Ovary (tissue), 9 donors: ENCODE results near the gene KLC1. TPM values are rescaled to one million over a fixed set of nuclear protein-coding genes. Genes with fewer than 3 reads are reported as not detected.
"Not testable (repeated sequence)": the region's sequence is repeated elsewhere in the genome, so short reads cannot be mapped to it uniquely, and the experiment has no call there.

Experiments used
- DNase-seq, 5 donors: peaks; one replicate each; pipeline ENCODE4 v3.0.0-alpha.2; 2019 to 2020
- H3K27ac ChIP-seq, 2 donors: fragments of 200-600 bp; one replicate each; pipeline versions ENCODE4 v1.5.1 to v1.8.0; 2019 to 2022
- H3K27me3 ChIP-seq: fragments of 200-600 bp; one replicate; pipeline ENCODE4 v1.8.0; 2022
- H3K36me3 ChIP-seq: fragments of 200-600 bp; sonication (generic); one replicate; pipeline ENCODE4 v1.5.1; 2019
- H3K4me1 ChIP-seq: one replicate; pipeline ENCODE4 v1.8.1; 2013; ENCODE audit warnings: mild to moderate bottlenecking, moderate library complexity; ENCODE audit not compliant: insufficient read depth
- H3K4me3 ChIP-seq: fragments of 200-600 bp; sonication (generic); one replicate; pipeline ENCODE4 v1.5.1; 2017
- H3K9me3 ChIP-seq, 2 donors: fragments of 200-600 bp in 1 of 2; sonication (generic) in 1 of 2; one replicate each; pipeline versions ENCODE4 v1.5.1 to v1.8.1; 2013 to 2019; ENCODE audit warnings: mild to moderate bottlenecking in 1 of 2, moderate library complexity in 1 of 2
- CTCF ChIP-seq, 3 donors: fragments of 450-650 bp in 2 of 3; fragments of 200-600 bp in 1 of 3; IDR thresholded peaks; one replicate each; pipeline versions ENCODE4 v1.5.1 to v1.8.0; 2016 to 2022; ENCODE audit warnings: antibody characterized with exemption in 3 of 3, mild to moderate bottlenecking in 1 of 3
- EP300 ChIP-seq: sonication (generic); formaldehyde crosslinking; IDR thresholded peaks from one replicate; pipeline ENCODE4 v1.6.1; 2017; ENCODE audit warnings: antibody characterized with exemption
- POLR2A ChIP-seq: fragments of 450-650 bp; IDR thresholded peaks from one replicate; pipeline ENCODE4 v1.6.1; 2017; ENCODE audit warnings: antibody characterized with exemption, mild to moderate bottlenecking, moderate library complexity
- WGBS, 3 donors: extraction: QIAGEN DNeasy Blood & Tissue Kit in 1 of 3; methylation state at CpG; one replicate each; pipeline versions ENCODE4 v1.1.5 to v1.1.7; 2013 to 2017; 5-methylcytosine and 5-hydroxymethylcytosine counted together
- intact Hi-C, 4 donors: fragments of 100-400 bp; cut with DNase I; formaldehyde crosslinking; loops; one replicate each; pipeline versions ENCODE4 v1.11.0 to v1.15.1; 2022 to 2023
- polyA plus RNA-seq, 2 donors: library from polyadenylated mRNA; stranded (reverse); fragments of 200-250 nt in 1 of 2; fragments of 350-450 nt in 1 of 2; fragmentation: Illumina TruSeq in 1 of 2; extraction: RNeasy Lipid Tissue Mini Kit (QIAGEN cat#74804) in 1 of 2; gene quantifications; one replicate each; pipeline ENCODE4 v1.2.3, GENCODE V29; 2013 to 2014
- total RNA-seq, 7 donors: library from RNA; depleted of rRNA in 2 of 7; stranded (reverse); fragments of >200 nt in 2 of 7; fragmentation: NEBNext Ultra II Directional in 3 of 7; extraction: Animal tissue kit (Norgen Biotek cat#: 25700) in 3 of 7; gene quantifications; one replicate each; pipeline versions ENCODE4 v1.1.0 to v1.2.4, GENCODE V29; 2016 to 2023
- donor health status: DM: no; HTN: no; CAD: no; lungs with moderate emphysema.
- donor health status: DM: no; HTN: no; CAD: no.
- donor health status: Bipolar disorder and iron deficiency.
- donor health status: DM: yes; HTN: yes; CAD: no.
- donor health status: DM: no; HTN: no; CAD: no.
- donor health status: DM: yes; HTN: yes; CAD: no.

The KLC1 gene
- total and polyA plus RNA-seq, 9 donors, result 80.0 to 191 (median 149) TPM

DNA sequence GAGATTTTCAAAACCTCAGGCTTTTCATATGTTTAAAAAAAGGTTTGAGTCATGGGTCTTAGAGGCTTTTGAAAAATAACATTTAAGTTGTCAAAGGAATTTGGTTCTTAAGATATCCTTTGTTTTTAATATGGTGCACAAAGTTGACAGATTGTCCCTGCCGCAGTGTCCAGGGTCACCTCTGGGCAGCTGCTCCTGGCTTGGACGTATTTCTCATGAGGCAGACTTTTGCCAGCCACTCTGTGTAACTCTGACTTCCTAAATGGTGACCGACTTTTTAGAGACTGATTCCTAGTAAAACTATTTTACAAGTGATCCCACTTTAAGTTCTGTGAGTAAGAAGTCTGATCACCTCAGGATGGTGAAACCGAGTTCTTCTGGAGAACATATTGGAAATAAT lies 58.7 kb downstream of the KLC1 start:
- WGBS, 3 donors, result 79 to 92% (median 87%) methylated on average over 4 of the region's 4 CpGs
- DNase-seq, result no peak
- Histone ChIP-seq H3K9me3 (no peaks in the 10 kb centered on the region), H3K27me3 (no peaks in the 10 kb centered on the region), H3K4me1 (peaks cover 5% of the 10 kb centered on the region), H3K27ac (no peak overlapping the region), H3K4me3 (no peak overlapping the region), H3K36me3 (no peaks in the 10 kb centered on the region)
- intact Hi-C loops, result no loop called here
- TF ChIP-seq EP300, result no peak
- no peak for TF ChIP-seq CTCF (IDR thresholded peaks at IDR 0.05)
- TF ChIP-seq POLR2A, result no peak

GRCh38 chr14:103688441-103688840 lies 59.4 kb downstream of the KLC1 start:
- Histone ChIP-seq H3K4me1 (peaks cover 5% of the 10 kb centered on the region), H3K4me3 (no peak overlapping the region), H3K9me3 (no peaks in the 10 kb centered on the region), H3K36me3 (no peaks in the 10 kb centered on the region), H3K27me3 (no peaks in the 10 kb centered on the region), H3K27ac (no peak overlapping the region)
- WGBS, 3 donors, result 90 to 92% (median 91%) methylated on average over 5 of the region's 5 CpGs
- DNase-seq, result peak in 1 of 5 donors; percentile 17
- TF ChIP-seq CTCF (IDR thresholded peaks at IDR 0.05) (no peak), EP300 (no peak), POLR2A (no peak)
- intact Hi-C loops, result no loop called here

- Histone ChIP-seq H3K9me3 (no peaks in the 10 kb centered on the region), H3K27me3 (no peaks in the 10 kb centered on the region), H3K36me3 (no peaks in the 10 kb centered on the region), H3K4me3 (no peak overlapping the region), H3K27ac (no peak overlapping the region), H3K4me1 (peaks cover 5% of the 10 kb centered on the region)
- DNase-seq, result peak; percentile 65 to 81 (median 73)
- no peak for TF ChIP-seq CTCF (IDR thresholded peaks at IDR 0.05)
- no peak for TF ChIP-seq POLR2A
- TF ChIP-seq EP300, result no peak
- intact Hi-C loops, result no loop called here
- 21 to 48% (median 28%) methylated on average over 16 of the region's 16 CpGs for WGBS, 3 donors
Measured at GRCh38 chr14:103688906-103689902, 60.2 kb downstream of the KLC1 start.

- intact Hi-C loops, result no loop called here
- Histone ChIP-seq H3K9me3 (no peaks in the 10 kb centered on the region), H3K4me3 (no peak overlapping the region), H3K4me1 (peaks cover 5% of the 10 kb centered on the region), H3K27ac (no peak overlapping the region), H3K27me3 (no peaks in the 10 kb centered on the region), H3K36me3 (no peaks in the 10 kb centered on the region)
- DNase-seq, result peak in 1 of 5 donors; percentile 31
- no peak for TF ChIP-seq EP300
- no peak for TF ChIP-seq POLR2A
- no peak for TF ChIP-seq CTCF (IDR thresholded peaks at IDR 0.05)
- WGBS, 3 donors, result 88 to 93% (median 93%) methylated on average over 8 of the region's 8 CpGs
Measured at GRCh38 chr14:103690332-103690731, 61.3 kb downstream of the KLC1 start.

DNA sequence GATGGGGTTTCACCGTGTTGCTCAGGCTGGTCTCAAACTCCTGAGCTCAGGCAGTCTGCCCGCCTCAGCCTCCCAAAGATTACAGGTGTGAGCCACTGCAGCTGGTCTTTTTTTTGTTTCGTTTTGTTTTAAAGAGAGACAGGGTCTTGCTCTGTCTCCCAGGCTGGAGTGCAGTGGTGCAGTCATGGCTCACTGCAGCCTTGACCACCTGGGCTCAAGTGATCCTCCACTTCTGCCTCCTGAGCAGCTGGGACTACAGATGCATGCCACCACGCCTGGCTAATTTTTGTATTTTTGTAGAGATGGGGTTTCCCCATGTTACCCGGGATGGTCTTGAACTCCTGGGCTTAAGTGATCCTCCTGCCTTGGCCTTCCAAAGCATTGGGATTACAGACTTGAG lies 62.6 kb downstream of the KLC1 start:
- H3K9me3 ChIP-seq, H3K27me3 ChIP-seq, DNase-seq, intact Hi-C loops, H3K4me3 ChIP-seq, H3K27ac ChIP-seq, H3K36me3 ChIP-seq: not testable (repeated sequence)
- WGBS, 3 donors, result 78 to 90% (median 81%) methylated on average over 5 of the region's 5 CpGs
- H3K4me1 ChIP-seq, result peaks cover 13% of the 10 kb centered on the region
